Heart left ventricle (tissue), 13 donors: ENCODE data around the gene CEACAM1.

Source experiments
- CTCF ChIP-seq, 12 donors: fragments of 200-600 bp; sonication (generic) in 4 of 12; IDR thresholded peaks; one replicate each; pipeline versions ENCODE4 v1.5.0 to v1.8.0; 2018 to 2022; ENCODE audit warnings: antibody characterized with exemption in 12 of 12, mild to moderate bottlenecking in 5 of 12
- POLR2A ChIP-seq, 2 donors: fragments of 450-650 bp; IDR thresholded peaks; one replicate each; pipeline ENCODE4 v1.6.1; 2017; ENCODE audit warnings: antibody characterized with exemption in 2 of 2, mild to moderate bottlenecking in 2 of 2, moderate library complexity in 2 of 2
- donor health status: ischemic (EF 13 %, LVEDD 7.1; RV severe dilation, severe dysfunction).
- donor health status: DM: no; HTN: yes; CAD: no.
- donor health status: DM: no; HTN: no; CAD: no.
- donor health status: ischemic (EF 25% LVEDD 6.9; RV normal size, moderate dysfunction).
- donor health status: ischemic (EF 25% LVEDD 5.7; RV mildly dilated, moderate dysfunction).
- donor health status: ischemic (EF 35%, LVEDD 5.7; RV mildly dilated, moderate dysfunction).
- donor health status: nonischemic (EF 11% LVEDD 7.7; RV severe dilation, severe dysfunction).
- donor health status: DM: yes; HTN: yes; CAD: no.
- donor health status: PGD.
- donor health status: ischemic (EF 29% LVEDD 5.4; RV normal size, mild dysfunction).
- donor health status: nonischemic (EF 23%, LVEDD 6.1; RV moderate dilation, normal function).

GRCh38 chr19:42477933-42478332 is 50.3 kb downstream of the CEACAM1 start:
- no peak for TF ChIP-seq CTCF (IDR thresholded peaks at IDR 0.05)
- TF ChIP-seq POLR2A (IDR thresholded peaks at IDR 0.05), result no peak
